Measurements from ENCODE around the gene SLC9A9.
"Not testable (repeated sequence)": the region's sequence is repeated elsewhere in the genome, so short reads cannot be mapped to it uniquely, and the experiment has no call there.

Gene SLC9A9

DNA sequence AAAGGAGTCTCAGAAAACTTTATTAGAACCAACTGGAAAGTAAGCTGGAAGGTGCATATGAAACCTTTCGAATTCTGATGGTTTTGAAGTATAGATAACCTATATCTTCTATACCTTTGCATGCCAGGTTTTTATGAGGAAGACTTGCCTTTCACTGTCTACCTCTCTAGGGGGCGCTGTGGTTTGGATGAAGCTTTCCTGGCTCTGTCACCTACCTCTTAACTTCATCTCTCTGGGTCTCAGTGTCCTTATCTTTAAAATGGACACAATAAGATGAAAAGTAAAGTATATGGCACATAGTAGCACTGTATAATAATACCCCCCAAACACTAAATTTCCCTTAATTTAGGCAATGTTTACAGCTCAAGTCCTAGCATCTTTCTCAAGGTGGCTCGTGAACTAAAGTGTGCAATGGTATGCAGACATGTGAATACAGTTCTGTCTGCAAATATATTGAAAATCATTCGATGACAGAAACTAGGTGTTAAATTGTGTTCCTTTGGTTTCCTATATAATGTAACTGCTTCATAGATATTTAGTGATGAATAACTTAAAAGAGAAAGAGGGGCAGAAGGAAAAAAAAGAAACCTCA is 414.4 kb downstream of the SLC9A9 start:
- DNase-seq: peak; percentile 13

- DNase-seq: not testable (repeated sequence)
These were observed 417.0 kb downstream of the SLC9A9 start for GRCh38 chr3:143431298-143431697.

GRCh38 chr3:143430568-143430967 is 417.7 kb downstream of the SLC9A9 start:
- DNase-seq: no peak

GRCh38 chr3:143429628-143430514 is 418.4 kb downstream of the SLC9A9 start:
- DNase-seq: no peak

- no peak for DNase-seq
These were observed 420.0 kb downstream of the SLC9A9 start for GRCh38 chr3:143428294-143428693.

GRCh38 chr3:143427631-143428030 is 420.6 kb downstream of the SLC9A9 start:
- no peak for DNase-seq

- no peak for DNase-seq
These were observed 423.4 kb downstream of the SLC9A9 start for GRCh38 chr3:143424874-143425273.

DNA sequence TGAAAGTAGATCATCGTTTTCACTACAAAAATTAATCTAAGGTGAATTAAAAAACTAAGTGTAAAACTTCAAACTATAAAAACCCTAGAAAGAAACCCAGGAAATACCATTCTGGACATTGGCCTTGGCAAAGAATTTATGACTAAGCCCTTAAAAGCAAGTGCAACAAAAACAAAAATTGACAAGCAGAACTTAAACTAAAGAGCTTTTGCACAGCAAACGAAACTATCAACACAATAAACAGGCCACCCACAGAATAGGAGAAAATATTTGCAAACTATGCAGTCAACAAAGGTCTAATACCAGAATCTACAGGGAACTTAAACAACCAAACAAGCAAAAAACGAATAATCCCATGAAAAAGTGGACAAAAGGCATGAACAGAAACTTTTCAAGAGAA is 426.7 kb downstream of the SLC9A9 start:
- DNase-seq: no peak

DNA sequence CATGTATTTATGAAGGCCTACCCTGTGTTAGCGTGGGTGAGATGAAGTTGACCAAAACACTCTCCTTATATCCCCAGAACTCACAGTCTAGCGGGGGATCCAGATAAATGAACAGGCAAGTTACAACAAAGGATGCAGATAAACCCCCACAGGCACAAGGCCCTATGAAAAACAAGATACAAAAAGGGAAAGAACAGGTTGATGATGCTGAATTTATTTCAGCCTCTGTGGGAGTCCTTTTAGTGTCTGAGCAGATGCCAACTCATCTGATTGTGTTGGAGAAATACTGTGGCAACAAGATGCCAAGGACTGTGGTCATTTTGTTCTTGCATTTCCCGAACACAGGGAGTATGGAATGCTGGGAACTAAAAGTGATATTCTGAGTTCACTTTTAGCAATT is 428.7 kb downstream of the SLC9A9 start:
- DNase-seq: no peak

GRCh38 chr3:143418391-143418790 is 429.9 kb downstream of the SLC9A9 start:
- DNase-seq: no peak

DNA sequence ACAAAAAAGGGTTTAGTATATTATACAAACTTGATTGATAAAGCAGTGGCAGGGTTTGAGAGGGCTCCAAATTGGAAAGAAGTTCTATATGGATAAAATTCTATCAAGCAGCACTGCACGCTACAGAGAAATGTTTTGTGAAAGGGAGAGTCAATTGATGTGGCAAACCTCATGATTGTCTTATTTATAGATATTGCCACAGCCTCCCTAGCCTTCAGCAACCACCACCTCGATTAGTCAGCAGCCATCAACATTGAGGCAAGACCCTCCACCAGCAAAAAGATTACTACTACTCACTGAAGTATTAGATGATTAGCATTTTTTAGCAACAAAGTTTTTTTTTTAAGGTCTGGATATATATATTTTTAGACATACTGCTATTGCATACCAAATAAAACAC is 432.0 kb downstream of the SLC9A9 start:
- no peak for DNase-seq

DNA sequence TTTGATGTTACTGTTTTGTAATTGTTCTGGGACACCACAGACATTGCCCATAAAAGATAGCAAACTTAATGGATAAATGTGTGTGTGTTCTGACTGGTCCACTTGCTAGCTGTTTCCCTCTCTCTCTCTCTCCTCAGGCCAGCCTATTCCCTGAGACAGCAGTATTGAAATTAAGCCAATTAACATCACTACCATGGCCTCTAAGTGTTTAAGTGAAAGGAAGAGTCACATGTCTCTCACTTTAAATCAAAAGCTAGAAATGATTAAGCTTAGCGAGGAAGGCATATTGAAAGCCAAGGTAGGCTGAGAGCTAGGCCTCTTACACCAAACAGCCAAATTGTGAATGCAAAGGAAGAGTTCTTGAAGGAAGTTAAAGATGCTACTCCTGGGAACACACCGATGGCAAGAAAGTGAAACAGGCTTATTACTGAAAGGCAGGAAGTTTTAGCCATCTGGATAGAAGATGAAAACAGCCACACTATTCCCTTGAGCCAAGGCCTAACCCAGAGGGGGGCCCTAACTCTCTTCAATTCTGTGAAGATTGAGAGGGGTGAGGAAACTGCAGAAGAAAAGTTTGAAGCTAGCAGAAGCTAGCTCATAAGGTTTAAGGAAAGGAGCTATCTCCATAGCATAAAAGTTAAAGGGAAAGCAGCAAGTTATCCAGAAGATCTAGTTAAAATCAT is 433.6 kb downstream of the SLC9A9 start:
- no peak for DNase-seq

- no peak for DNase-seq
These were observed 434.9 kb downstream of the SLC9A9 start for GRCh38 chr3:143413372-143413771.

DNA sequence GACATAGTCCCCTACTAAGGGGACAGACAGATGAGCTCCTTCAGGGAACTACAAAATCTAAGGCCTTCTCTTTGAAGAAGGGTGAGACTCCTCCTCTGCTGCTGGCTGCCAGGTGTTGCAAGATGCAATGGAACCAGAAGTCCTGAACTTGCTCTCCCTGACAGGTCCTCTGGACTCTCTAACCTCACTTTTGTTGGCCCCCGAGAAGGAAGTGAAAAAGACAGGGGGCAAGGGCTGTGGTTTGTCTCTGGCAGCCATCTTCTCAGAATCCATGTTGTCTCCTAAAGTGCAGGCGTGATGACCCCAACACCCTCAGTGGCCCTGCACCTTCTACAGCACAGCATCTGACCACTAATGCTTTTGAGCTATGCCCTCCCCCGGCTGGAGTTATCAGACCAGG is 436.2 kb downstream of the SLC9A9 start:
- DNase-seq: no peak

GRCh38 chr3:143410259-143410658 is 438.0 kb downstream of the SLC9A9 start:
- DNase-seq: no peak

- DNase-seq: no peak
These were observed 439.5 kb downstream of the SLC9A9 start for GRCh38 chr3:143408771-143409170.

DNA sequence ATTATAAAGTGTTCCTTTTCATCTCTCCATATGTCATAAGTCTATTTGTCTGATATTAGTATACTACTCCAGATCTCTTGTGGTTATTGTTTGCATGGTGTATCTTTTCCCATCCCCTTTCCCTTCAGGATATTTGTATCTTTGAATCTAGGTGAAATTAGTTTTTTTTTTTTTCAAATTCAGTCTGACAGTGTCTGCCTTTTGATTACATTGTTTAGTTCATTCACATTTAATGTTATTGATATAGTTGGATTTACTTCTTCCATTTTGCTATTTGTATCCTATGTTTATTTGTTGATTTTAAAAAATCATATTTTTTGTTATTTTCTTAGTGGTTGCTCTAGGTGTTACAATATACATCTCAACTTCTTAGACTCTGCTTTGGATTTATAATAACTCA is 445.7 kb downstream of the SLC9A9 start:
- DNase-seq: no peak

DNA sequence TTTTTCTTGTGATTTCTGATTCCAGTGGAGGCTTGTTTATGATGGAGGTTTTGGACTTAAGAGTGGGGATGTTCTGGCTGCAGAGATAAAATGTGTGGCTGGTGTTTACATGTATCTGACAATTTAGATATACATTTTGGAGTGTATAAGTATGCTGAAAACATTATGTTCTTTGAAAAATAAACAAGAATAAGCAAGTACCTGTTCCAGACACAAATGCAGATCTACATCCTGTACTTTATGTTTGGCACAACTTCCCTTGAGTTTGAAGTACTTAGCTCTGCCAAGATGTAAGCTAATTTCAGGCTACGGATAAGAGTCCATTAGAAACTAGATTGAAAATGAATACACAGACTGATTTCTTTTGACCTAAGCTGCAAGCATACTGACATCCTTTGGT is 451.5 kb downstream of the SLC9A9 start:
- no peak for DNase-seq

GRCh38 chr3:143389388-143389787 is 458.9 kb downstream of the SLC9A9 start:
- no peak for DNase-seq

GRCh38 chr3:143387425-143387824 is 460.8 kb downstream of the SLC9A9 start:
- no peak for DNase-seq

- DNase-seq: no peak
These were observed 464.2 kb downstream of the SLC9A9 start for GRCh38 chr3:143384076-143384475.

DNA sequence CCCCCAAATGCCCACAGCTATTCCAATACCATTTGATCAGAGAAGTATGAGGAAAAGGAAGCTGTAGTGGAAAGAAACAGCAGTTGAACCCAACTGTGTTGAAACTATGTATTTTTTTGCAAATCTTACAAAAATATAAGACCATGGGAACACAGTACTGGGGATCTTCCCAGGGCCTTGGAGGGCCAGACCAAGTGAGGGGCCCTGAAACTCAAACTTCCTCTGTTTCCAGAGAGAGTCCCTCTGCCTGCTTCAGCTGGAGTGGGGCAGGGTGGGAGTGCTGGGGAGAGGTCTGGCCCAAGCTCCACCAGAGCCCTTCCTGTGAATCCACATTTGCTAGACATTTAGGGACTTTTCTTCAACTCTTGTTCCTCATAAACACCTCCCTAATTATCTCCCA is 464.8 kb downstream of the SLC9A9 start:
- no peak for DNase-seq

GRCh38 chr3:143382816-143383215 is 465.5 kb downstream of the SLC9A9 start:
- DNase-seq: no peak

GRCh38 chr3:143380449-143380848 is 467.8 kb downstream of the SLC9A9 start:
- no peak for DNase-seq
